HepG2 (cell line): ENCODE results near the gene CPXM1. TPM values are rescaled to one million over a fixed set of nuclear protein-coding genes. Genes with fewer than 3 reads are reported as not detected.

Experiments
- ATAC-seq: fragments of 200-7000 bp; cut with Tn5 transposase; 3 replicates; pipeline ENCODE4 v1.9.1; 2020; ENCODE audit warnings: mild to moderate bottlenecking, moderate library complexity
- BruUV-seq: library from RNA; stranded (reverse); fragments of 400-500 nt; replicated peaks from 2 replicates; lab custom pipeline; 2021; lab: Mats Ljungman, UMichigan
- CTCF ChIA-PET: fragments of 300-600 bp; formaldehyde crosslinking; extraction: SDS; loops from one replicate; lab custom pipeline; 2021; ENCODE audit warnings: low total read pairs, inconsistent platforms, low intra/inter-chr PET ratio; lab: Yijun Ruan, JAX
- POLR2A ChIA-PET: fragments of 350-600 bp; sonication (Branson Sonifier 250); formaldehyde crosslinking; loops from one replicate; lab custom pipeline; 2020; ENCODE audit warnings: antibody characterized with exemption, inconsistent platforms; lab: Yijun Ruan, JAX
- DNase-seq: peaks from one replicate; pipeline ENCODE4 v3.0.0-alpha.2; 2015; ENCODE audit warnings: low spot score
- FAIRE-seq: peaks from 3 replicates; lab custom pipeline; 2011; peaks lifted over from hg19 to GRCh38; lab: Jason Lieb, UNC
- H2AFZ ChIP-seq: one replicate; pipeline ENCODE4 v1.6.1; 2011; ENCODE audit warnings: low read length, inconsistent platforms
- H3K27ac ChIP-seq: fragments of 300-600 bp; 3 replicates; pipeline ENCODE4 v1.8.0; 2011; ENCODE audit warnings: mixed run types, mild to moderate bottlenecking, mixed read lengths, low read length, inconsistent platforms; ENCODE audit not compliant: insufficient read depth; ENCODE audit errors: extremely low read length
- H3K27me3 ChIP-seq, 2 experiments: fragments of 200-600 bp in 1 of 2; 2 replicates in 1 of 2; 3 replicates in 1 of 2; pipeline versions ENCODE4 v1.6.0 to v1.8.0; 2011; ENCODE audit warnings: low read length in 2 of 2, mild to moderate bottlenecking in 2 of 2, moderate library complexity in 2 of 2, inconsistent platforms in 1 of 2; ENCODE audit not compliant: insufficient read depth in 2 of 2, control insufficient read depth in 1 of 2
- H3K36me3 ChIP-seq, 2 experiments: fragments of 200-600 bp in 1 of 2; replicated peaks in 1 of 2; 2 replicates in 1 of 2; 3 replicates in 1 of 2; pipeline versions ENCODE4 v1.5.1 to v1.8.0; 2011; ENCODE audit warnings: low read length in 2 of 2, inconsistent platforms in 1 of 2; ENCODE audit not compliant: insufficient read depth in 2 of 2, control insufficient read depth in 1 of 2
- H3K4me1 ChIP-seq: 2 replicates; pipeline ENCODE4 v1.5.1; 2012; ENCODE audit warnings: low read length, inconsistent platforms; ENCODE audit not compliant: insufficient read depth
- H3K4me2 ChIP-seq: 2 replicates; pipeline ENCODE4 v1.6.0; 2011; ENCODE audit warnings: low read depth, low read length, inconsistent platforms
- H3K4me3 ChIP-seq, 3 experiments: fragments of 200-600 bp in 1 of 3; sonication (generic), shearing (Covaris generic) in 1 of 3; replicated peaks in 1 of 3; 2 replicates each; pipeline ENCODE4 v1.5.1; 2011 to 2016; ENCODE audit warnings: low read length in 3 of 3, inconsistent platforms in 2 of 3, low read depth in 2 of 3, mild to moderate bottlenecking in 2 of 3, control low read depth in 1 of 3, mixed read lengths in 1 of 3; ENCODE audit not compliant: insufficient read depth in 1 of 3
- H3K79me2 ChIP-seq: one replicate; pipeline ENCODE4 v1.6.1; 2011; ENCODE audit warnings: low read length, inconsistent platforms; ENCODE audit not compliant: insufficient read depth
- H3K9ac ChIP-seq: 2 replicates; pipeline ENCODE4 v1.6.0; 2011; ENCODE audit warnings: mild to moderate bottlenecking, low read depth, low read length, inconsistent platforms; ENCODE audit not compliant: insufficient read depth
- H3K9me3 ChIP-seq: 2 replicates; pipeline ENCODE4 v1.5.1; 2012; ENCODE audit warnings: mild to moderate bottlenecking, low read length
- H4K20me1 ChIP-seq: 2 replicates; pipeline ENCODE4 v1.6.0; 2011; ENCODE audit warnings: inconsistent platforms, mild to moderate bottlenecking, low read length, moderate library complexity; ENCODE audit not compliant: insufficient read depth
- EED ChIP-seq: sonication (generic); formaldehyde crosslinking; IDR thresholded peaks from 2 replicates; pipeline ENCODE4 v1.5.0; 2020; ENCODE audit warnings: mild to moderate bottlenecking, missing genetic modification reagents
- EP300 ChIP-seq, 3 experiments: sonication (generic) in 1 of 3; formaldehyde crosslinking in 1 of 3; IDR thresholded peaks; 2 replicates each; pipeline versions ENCODE4 v1.5.1 to v1.6.1; 2011 to 2020; ENCODE audit warnings: low read depth in 2 of 3, low read length in 2 of 3, borderline replicate concordance in 1 of 3, improper control_type of control experiment in 1 of 3, mild to moderate bottlenecking in 1 of 3, missing genetic modification reagents in 1 of 3, moderate library complexity in 1 of 3
- FIP1L1 ChIP-seq: fragments of 200-400 bp; formaldehyde crosslinking; IDR thresholded peaks from 2 replicates; pipeline ENCODE4 v1.6.1; 2018; ENCODE audit warnings: low read depth, mild to moderate bottlenecking, low read length, moderate library complexity, borderline replicate concordance; ENCODE audit not compliant: insufficient read depth
- FOXK1 ChIP-seq: sonication (generic); formaldehyde crosslinking; IDR thresholded peaks from 2 replicates; pipeline ENCODE4 v1.4.0; 2020; ENCODE audit warnings: low read depth, missing genetic modification reagents, borderline replicate concordance
- POLR2G ChIP-seq: fragments of 200-400 bp; formaldehyde crosslinking; IDR thresholded peaks from 2 replicates; pipeline ENCODE4 v1.6.1; 2018; ENCODE audit warnings: mild to moderate bottlenecking, low read depth, low read length, moderate library complexity
- SKIL ChIP-seq: sonication (generic); formaldehyde crosslinking; IDR thresholded peaks from 2 replicates; pipeline ENCODE4 v1.8.0; 2022; ENCODE audit warnings: missing genetic modification reagents, mild to moderate bottlenecking, moderate library complexity, borderline replicate concordance
- SSRP1 ChIP-seq: IDR thresholded peaks from 2 replicates; pipeline ENCODE4 v1.6.1; 2016; ENCODE audit warnings: control low read depth
- ZNF10 ChIP-seq: sonication (generic); formaldehyde crosslinking; IDR thresholded peaks from 2 replicates; pipeline ENCODE4 v1.4.0; 2020; ENCODE audit warnings: mild to moderate bottlenecking, low read depth, missing genetic modification reagents, borderline replicate concordance
- ZNF337 ChIP-seq: sonication (generic); formaldehyde crosslinking; IDR thresholded peaks from 2 replicates; pipeline ENCODE4 v1.5.1; 2020; ENCODE audit warnings: missing genetic modification reagents, low read depth, mild to moderate bottlenecking, borderline replicate concordance
- ZNF557 ChIP-seq: sonication (generic); formaldehyde crosslinking; IDR thresholded peaks from 2 replicates; pipeline ENCODE4 v1.4.0; 2020; ENCODE audit warnings: missing genetic modification reagents
- ZNF761 ChIP-seq: sonication (generic); formaldehyde crosslinking; conservative IDR thresholded peaks from 2 replicates; pipeline ENCODE4 v1.4.0; 2020; ENCODE audit warnings: mild to moderate bottlenecking, missing genetic modification reagents
- ZUFSP ChIP-seq: sonication (generic); formaldehyde crosslinking; IDR thresholded peaks from 2 replicates; pipeline ENCODE4 v1.9.0; 2021; ENCODE audit warnings: missing genetic modification reagents, mild to moderate bottlenecking, borderline replicate concordance
- WGBS: methylation state at CpG from one replicate; pipeline ENCODE4 v1.1.6; 2017; ENCODE audit warnings: low lambda C conversion rate; 5-methylcytosine and 5-hydroxymethylcytosine counted together
- in situ Hi-C: cut with HindIII; loops from 2 replicates; pipeline ENCODE4 v1.10.0; 2017; ENCODE audit warnings: low pct_unique_long_range_greater_than_20kb; ENCODE audit not compliant: extremely low pct_ligation_motif_present
- intact Hi-C: fragments of 100-400 bp; cut with micrococcal nuclease; formaldehyde crosslinking; loops from one replicate; pipeline ENCODE4 v1.10.0; 2022; ENCODE audit not compliant: unreplicated experiment
- polyA plus RNA-seq, 8 experiments: library from polyadenylated mRNA; depleted of rRNA in 3 of 8; stranded (reverse) in 7 of 8; unstranded in 1 of 8; fragments of >200 nt; fragmentation: Illumina TruSeq in 4 of 8; extraction: Trizol in 4 of 8; gene quantifications; 2 replicates each; pipeline versions ENCODE4 v1.2.1 to v1.2.3, GENCODE V29; 2011 to 2016; ENCODE audit warnings: low read depth in 4 of 8, missing spikeins in 1 of 8, mixed read lengths in 1 of 8; ENCODE audit not compliant: insufficient read depth in 1 of 8
- total RNA-seq, 5 experiments: library from RNA; depleted of rRNA; stranded (reverse); fragments of >200 nt; fragmentation: Illumina TruSeq; extraction: Trizol; gene quantifications; 2 replicates each; pipeline ENCODE4 v1.2.3, GENCODE V29; 2016; ENCODE audit warnings: low read depth in 1 of 5

Gene CPXM1
- total and polyA plus RNA-seq, 2 of the 13 experiments (the other 11 are each of a cell fraction or from before 2014, with no cell fraction given), result 0.07 TPM; not detected in 1

- intact Hi-C loops (no loop called here), in situ Hi-C loops (no loop called here)
- POLR2A ChIA-PET, result interaction anchor here (0.8 kb wide), 1 partner anchor 8 kb away, joined by 3 read pairs; no protein-coding TSS in a partner anchor
- H3K27ac ChIP-seq, result no peak overlapping the region
- no peak for DNase-seq
- no TSS peak for BruUV-seq
- CTCF ChIA-PET, result no interaction called here
- TF ChIP-seq FIP1L1 (no peak), ZNF557 (CRISPR knock-in tag) (no peak), POLR2G (no peak), ZUFSP (CRISPR knock-in tag) (no peak), EED (CRISPR knock-in tag) (no peak), ZNF10 (CRISPR knock-in tag) (no peak), EP300 (IDR thresholded peaks at IDR 0.05; ENCODE audit: low read depth in 2 of 2, low read length in 2 of 2) (no peak), EP300 (CRISPR knock-in tag; IDR thresholded peaks at IDR 0.05; ENCODE audit: borderline replicate concordance) (no peak), ZNF337 (no peak), FOXK1 (CRISPR knock-in tag) (no peak), SKIL (CRISPR knock-in tag) (no peak), ZNF761 (CRISPR knock-in tag) (no peak), SSRP1 (no peak)
- H3K36me3 ChIP-seq, result no peaks in the 10 kb centered on the region
- H4K20me1 ChIP-seq, result no peaks in the 10 kb centered on the region
- H3K4me1 ChIP-seq, result no peaks in the 10 kb centered on the region
- ATAC-seq, result no peak
- WGBS, result 10% methylated on average over 4 of the region's 4 CpGs
- no peak overlapping the region for H3K9ac ChIP-seq
- H3K4me2 ChIP-seq, result no peak overlapping the region
- H3K9me3 ChIP-seq, result no peaks in the 10 kb centered on the region
- H2AFZ ChIP-seq, result no peak overlapping the region
- H3K4me3 ChIP-seq, result no peak overlapping the region
- no peaks in the 10 kb centered on the region for H3K79me2 ChIP-seq
- FAIRE-seq, result no peak
- H3K27me3 ChIP-seq, result peaks cover 13 to 59% of the 10 kb centered on the region in 2 experiments
Measured at GRCh38 chr20:2761885-2762284, 38.5 kb downstream of the CPXM1 start.
